ENCODE results near the gene DDX27. TPM values are rescaled to one million over a fixed set of nuclear protein-coding genes. Genes with fewer than 3 reads are reported as not detected.
A peak's percentile ranks its signal among the peaks of the same experiment; 100 is the strongest.

The DDX27 gene
- total RNA-seq, 2 donors from 2014 or later: 18.2 to 42.8 TPM

- Histone ChIP-seq H3K27me3 (no peaks in the 10 kb centered on the region), H3K4me1 (peaks cover 11% of the 10 kb centered on the region), H3K27ac (no peak overlapping the region), H3K9me3 (peaks cover 0 to 13% (median 0%) of the 10 kb centered on the region in 3 donors), H3K4me3 (no peak overlapping the region), H3K36me3 (replicated peaks in 1 of 2; ENCODE audit: insufficient read depth in 1 of 2, low read depth in 2 of 2) (peaks cover 22 to 29% of the 10 kb centered on the region in 2 donors)
- intact Hi-C loops (cut with DNase I): no loop called here
- ATAC-seq (no peak), DNase-seq (no peak)
- WGBS, 2 donors: 0 to 50% methylated on average over 1 of the region's 1 CpG
- no peak for TF ChIP-seq CTCF (IDR thresholded peaks at IDR 0.05)
- TF ChIP-seq POLR2A (IDR thresholded peaks at IDR 0.05): no peak
Observed at GRCh38 chr20:49291200-49291599, 72.0 kb downstream of the DDX27 start.

- Histone ChIP-seq H3K9me3 (peaks cover 0 to 5% (median 0%) of the 10 kb centered on the region in 3 donors), H3K27ac (no peak overlapping the region)
- ATAC-seq: no peak
Observed at GRCh38 chr20:49292010-49292409, 72.8 kb downstream of the DDX27 start.

GRCh38 chr20:49293122-49293521 lies 73.9 kb downstream of the DDX27 start:
- WGBS, 2 donors: 86 to 98% methylated on average over 6 of the region's 6 CpGs
- H3K4me3 ChIP-seq: no peak overlapping the region
- H3K4me1 ChIP-seq: peaks cover 11% of the 10 kb centered on the region
- H3K9me3 ChIP-seq: no peaks in the 10 kb centered on the region
- TF ChIP-seq CTCF (IDR thresholded peaks at IDR 0.05): no peak
- no peak for TF ChIP-seq POLR2A (IDR thresholded peaks at IDR 0.05)
- no peak for ATAC-seq
- intact Hi-C loops (cut with DNase I): no loop called here
- no peak overlapping the region for H3K27ac ChIP-seq
- no peak for DNase-seq
- no peaks in the 10 kb centered on the region for H3K27me3 ChIP-seq
- peaks cover 7 to 15% of the 10 kb centered on the region in 2 donors for H3K36me3 ChIP-seq (replicated peaks in 1 of 2; ENCODE audit: insufficient read depth in 1 of 2, low read depth in 2 of 2)

More at GRCh38 chr20:49292010-49292409, 72.8 kb downstream of the DDX27 start:
- intact Hi-C loops (cut with DNase I): no loop called here
- peaks cover 15 to 22% of the 10 kb centered on the region in 2 donors for H3K36me3 ChIP-seq (replicated peaks in 1 of 2; ENCODE audit: insufficient read depth in 1 of 2, low read depth in 2 of 2)
- H3K4me1 ChIP-seq: peaks cover 11% of the 10 kb centered on the region
- DNase-seq: no peak
- no peak overlapping the region for H3K4me3 ChIP-seq
- H3K27me3 ChIP-seq: no peaks in the 10 kb centered on the region
- TF ChIP-seq POLR2A (IDR thresholded peaks at IDR 0.05): no peak
- no peak for TF ChIP-seq CTCF (IDR thresholded peaks at IDR 0.05)
- WGBS, 2 donors: 62 to 65% methylated on average over 3 of the region's 3 CpGs

Small RNAs within 50 kb of the gene (small RNA-seq; reads per million reads assigned to genes)
- 333 reads per million, percentile 98 among the genes with 10 or more reads in this experiment for gene SNORD12B
- gene SNORD12C: 326 reads per million, percentile 98 among the genes with 10 or more reads in this experiment

Other genes starting within 250 kb of the DDX27 start
- 10 to 100 TPM; 16.5 to 23.6 TPM for gene CSE1L, start 173.1 kb upstream of the DDX27 start, total RNA-seq
- 10 to 100 TPM; 50.4 to 78.3 TPM for gene STAU1, start 31.1 kb upstream of the DDX27 start, total RNA-seq
- 10 to 100 TPM in 1 of 2 donors, 1 to 10 TPM in 1; 7.3 to 17.4 TPM for gene ZNFX1, start 58.6 kb downstream of the DDX27 start, total RNA-seq